Measurements from ENCODE around the gene MKNK2.

The MKNK2 gene

GRCh38 chr19:2043961-2044708 lies 6.9 kb downstream of the MKNK2 start:
- H2AFZ ChIP-seq (ENCODE audit: low read depth): no peak overlapping the region
- H3K36me3 ChIP-seq (ENCODE audit: insufficient read depth): no peaks in the 10 kb centered on the region
- H3K79me2 ChIP-seq (ENCODE audit: insufficient read depth, low read depth): peaks cover 18% of the 10 kb centered on the region
- H3K4me2 ChIP-seq: no peak overlapping the region
- peaks cover 30% of the 10 kb centered on the region for H3K4me1 ChIP-seq (ENCODE audit: low read depth, poor library complexity, severe bottlenecking)
- H4K20me1 ChIP-seq (ENCODE audit: insufficient read depth): no peaks in the 10 kb centered on the region
- H3K27ac ChIP-seq: no peak overlapping the region; the same call in 1 of the 2 replicates
- H3K9ac ChIP-seq: no peak overlapping the region
- TF ChIP-seq, protein P1, sequence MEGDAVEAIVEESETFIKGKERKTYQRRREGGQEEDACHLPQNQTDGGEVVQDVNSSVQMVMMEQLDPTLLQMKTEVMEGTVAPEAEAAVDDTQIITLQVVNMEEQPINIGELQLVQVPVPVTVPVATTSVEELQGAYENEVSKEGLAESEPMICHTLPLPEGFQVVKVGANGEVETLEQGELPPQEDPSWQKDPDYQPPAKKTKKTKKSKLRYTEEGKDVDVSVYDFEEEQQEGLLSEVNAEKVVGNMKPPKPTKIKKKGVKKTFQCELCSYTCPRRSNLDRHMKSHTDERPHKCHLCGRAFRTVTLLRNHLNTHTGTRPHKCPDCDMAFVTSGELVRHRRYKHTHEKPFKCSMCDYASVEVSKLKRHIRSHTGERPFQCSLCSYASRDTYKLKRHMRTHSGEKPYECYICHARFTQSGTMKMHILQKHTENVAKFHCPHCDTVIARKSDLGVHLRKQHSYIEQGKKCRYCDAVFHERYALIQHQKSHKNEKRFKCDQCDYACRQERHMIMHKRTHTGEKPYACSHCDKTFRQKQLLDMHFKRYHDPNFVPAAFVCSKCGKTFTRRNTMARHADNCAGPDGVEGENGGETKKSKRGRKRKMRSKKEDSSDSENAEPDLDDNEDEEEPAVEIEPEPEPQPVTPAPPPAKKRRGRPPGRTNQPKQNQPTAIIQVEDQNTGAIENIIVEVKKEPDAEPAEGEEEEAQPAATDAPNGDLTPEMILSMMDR (conservative IDR thresholded peaks at IDR 0.05; ENCODE audit: low read depth, low read length): no peak
- no peak overlapping the region for H3K4me3 ChIP-seq (IDR thresholded peaks at IDR 0.05; ENCODE audit: insufficient read depth, low read depth, low read length)
- no peaks in the 10 kb centered on the region for H3K27me3 ChIP-seq (ENCODE audit: insufficient read depth, low read depth)

DNA sequence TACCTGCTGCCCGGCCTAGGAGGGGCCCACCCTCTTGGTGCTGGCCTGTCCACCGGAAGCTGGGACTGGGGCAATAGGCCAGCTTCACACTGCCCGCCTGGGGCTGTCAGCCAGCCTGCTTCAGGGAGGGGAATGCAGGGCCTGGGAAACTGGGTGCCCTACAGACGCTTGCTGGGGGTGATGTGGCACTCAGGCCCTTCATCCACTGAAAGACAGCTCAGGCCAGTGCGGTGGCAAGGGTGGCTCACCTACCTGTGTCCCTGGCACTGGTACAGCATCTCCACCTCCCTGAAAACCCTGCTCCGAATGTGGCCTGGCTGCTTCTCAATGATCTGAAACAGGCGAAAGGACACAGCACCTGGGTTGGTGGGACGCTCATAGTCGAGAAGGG lies 7.8 kb downstream of the MKNK2 start:
- no peak overlapping the region for H3K27ac ChIP-seq
- H3K4me2 ChIP-seq: no peak overlapping the region
- TF ChIP-seq, protein P1 (conservative IDR thresholded peaks at IDR 0.05; ENCODE audit: low read depth, low read length): no peak
- H3K9ac ChIP-seq: no peak overlapping the region
- no peak overlapping the region for H2AFZ ChIP-seq (ENCODE audit: low read depth)
- H4K20me1 ChIP-seq (ENCODE audit: insufficient read depth): no peaks in the 10 kb centered on the region
- H3K36me3 ChIP-seq (ENCODE audit: insufficient read depth): no peaks in the 10 kb centered on the region
- peaks cover 9% of the 10 kb centered on the region for H3K79me2 ChIP-seq (ENCODE audit: insufficient read depth, low read depth)
- H3K4me1 ChIP-seq (ENCODE audit: low read depth, poor library complexity, severe bottlenecking): peaks cover 28% of the 10 kb centered on the region
- no peaks in the 10 kb centered on the region for H3K27me3 ChIP-seq (ENCODE audit: insufficient read depth, low read depth)
- H3K4me3 ChIP-seq (IDR thresholded peaks at IDR 0.05; ENCODE audit: insufficient read depth, low read depth, low read length): no peak overlapping the region

DNA sequence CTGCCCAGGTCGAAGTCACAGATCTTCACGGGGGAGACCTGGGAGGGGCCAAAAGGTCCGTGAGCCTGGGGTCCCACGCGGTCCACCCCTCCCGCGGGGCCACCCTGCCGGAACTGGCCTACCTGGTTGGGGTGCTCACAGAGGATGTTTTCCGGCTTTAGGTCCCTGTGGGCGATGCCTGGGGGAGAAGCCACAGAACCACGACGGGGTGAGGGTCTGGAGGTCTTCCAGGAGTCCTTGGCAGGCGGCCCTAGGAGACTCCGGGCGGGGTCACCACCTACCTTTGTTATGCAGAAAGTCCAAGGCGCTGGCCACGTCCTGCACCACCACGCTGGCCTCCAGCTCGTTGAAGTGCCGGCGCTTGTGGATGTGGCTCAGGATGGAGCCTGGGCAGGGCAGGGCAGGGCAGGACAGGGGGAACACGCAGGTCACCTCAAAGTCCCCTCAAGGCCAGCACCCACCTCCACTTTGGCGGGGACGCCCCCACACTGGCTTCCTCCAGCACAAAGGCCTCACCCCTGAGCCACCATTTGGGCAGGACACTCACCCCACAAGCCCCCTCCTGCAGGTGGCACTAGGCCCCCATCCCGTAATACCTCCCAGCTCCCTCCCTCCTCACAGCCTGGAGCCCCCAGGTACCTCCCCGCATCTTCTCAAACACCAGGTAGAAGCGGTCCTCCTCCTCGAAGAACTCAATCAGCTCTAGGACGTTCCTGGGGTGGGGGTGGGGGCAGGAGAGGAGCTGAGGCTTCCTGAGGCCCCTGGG lies 8.4 kb downstream of the MKNK2 start:
- Histone ChIP-seq H2AFZ (ENCODE audit: low read depth) (peak overlapping the region; percentile 17; the same call in 1 of the 2 replicates), H4K20me1 (ENCODE audit: insufficient read depth) (no peaks in the 10 kb centered on the region), H3K79me2 (ENCODE audit: insufficient read depth, low read depth) (peaks cover 5% of the 10 kb centered on the region; the same call in 1 of the 2 replicates), H3K9ac (peak overlapping the region; percentile 49; the same call in 1 of the 2 replicates), H3K36me3 (ENCODE audit: insufficient read depth) (no peaks in the 10 kb centered on the region), H3K4me2 (peak overlapping the region; percentile 73), H3K27ac (peak overlapping the region; percentile 77), H3K4me3 (IDR thresholded peaks at IDR 0.05; ENCODE audit: insufficient read depth, low read depth, low read length) (no peak overlapping the region), H3K4me1 (ENCODE audit: low read depth, poor library complexity, severe bottlenecking) (peaks cover 29% of the 10 kb centered on the region), H3K27me3 (ENCODE audit: insufficient read depth, low read depth) (no peaks in the 10 kb centered on the region)
- TF ChIP-seq, protein P1 (conservative IDR thresholded peaks at IDR 0.05; ENCODE audit: low read depth, low read length): no peak

DNA sequence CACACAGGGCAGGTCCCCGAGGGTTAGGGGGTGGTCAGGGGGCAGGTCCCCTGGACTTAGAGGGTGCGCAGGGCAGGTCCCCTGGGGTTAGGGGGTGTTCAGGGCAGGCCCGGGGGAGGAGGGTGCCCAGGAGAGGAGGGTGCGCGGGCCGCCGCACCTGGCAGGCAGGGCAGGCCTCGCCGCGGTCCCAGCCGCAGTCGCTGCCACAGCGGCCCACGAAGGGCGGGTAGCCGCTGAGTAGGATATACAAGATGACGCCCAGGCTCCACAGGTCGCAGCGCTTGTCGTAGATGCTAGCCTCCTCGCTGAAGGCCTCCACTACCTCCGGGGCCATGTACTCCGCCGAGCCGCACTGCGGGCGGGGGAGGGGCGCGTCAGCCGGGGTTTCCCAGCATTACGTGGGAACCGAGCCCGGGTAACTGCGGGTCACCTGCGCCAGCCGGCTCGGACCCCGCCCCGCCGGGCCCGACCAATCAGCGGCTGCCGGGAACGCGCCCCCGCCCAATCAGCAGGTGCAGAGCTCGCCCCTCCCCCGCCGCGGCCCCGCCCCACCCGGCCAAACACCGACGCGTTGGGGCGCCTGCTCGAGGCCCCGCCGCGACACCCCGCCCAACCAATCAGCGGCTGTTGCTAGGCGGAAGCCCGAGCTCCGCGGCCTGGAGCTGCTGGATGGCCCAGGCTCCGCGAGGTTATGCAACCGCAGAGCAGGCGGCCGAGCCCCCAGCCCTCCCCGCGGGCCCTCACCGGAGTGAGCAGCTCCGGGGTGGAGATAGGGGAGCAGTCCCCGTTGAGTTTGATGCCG lies 9.2 kb downstream of the MKNK2 start:
- TF ChIP-seq, protein P1 (conservative IDR thresholded peaks at IDR 0.05; ENCODE audit: low read depth, low read length): no peak
- Histone ChIP-seq H3K36me3 (ENCODE audit: insufficient read depth) (no peaks in the 10 kb centered on the region), H3K4me2 (peak overlapping the region; percentile 93), H3K27me3 (ENCODE audit: insufficient read depth, low read depth) (no peaks in the 10 kb centered on the region), H3K27ac (peak overlapping the region; percentile 91), H3K9ac (peak overlapping the region; percentile 90), H2AFZ (ENCODE audit: low read depth) (peak overlapping the region; percentile 23; the same call in 1 of the 2 replicates), H4K20me1 (ENCODE audit: insufficient read depth) (no peaks in the 10 kb centered on the region), H3K4me1 (ENCODE audit: low read depth, poor library complexity, severe bottlenecking) (peaks cover 34% of the 10 kb centered on the region), H3K4me3 (IDR thresholded peaks at IDR 0.05; ENCODE audit: insufficient read depth, low read depth, low read length) (no peak overlapping the region), H3K79me2 (ENCODE audit: insufficient read depth, low read depth) (peaks cover 5% of the 10 kb centered on the region; the same call in 1 of the 2 replicates)

Data from KMS-11 (cell line).